ENCODE results near the gene MAD1L1.

GRCh38 chr7:2044883-2045471 is 187.8 kb downstream of the MAD1L1 start:
- TF ChIP-seq EZH2 (IDR thresholded peaks at IDR 0.05; ENCODE audit: low read depth, low read length, severe bottlenecking) (no peak), CTCF (IDR thresholded peaks at IDR 0.05; ENCODE audit: control extremely low read depth in 1 of 3, insufficient read depth in 1 of 3, low read depth in 1 of 3, low read length in 3 of 3) (no peak), YY1 (IDR thresholded peaks at IDR 0.05; ENCODE audit: low read depth, low read length) (no peak), POLR2A (IDR thresholded peaks at IDR 0.05; ENCODE audit: control extremely low read depth in 1 of 2, low read depth in 2 of 2, low read length in 2 of 2) (no peak), CHD1 (IDR thresholded peaks at IDR 0.05; ENCODE audit: low read depth, low read length) (no peak), EP300 (IDR thresholded peaks at IDR 0.05; ENCODE audit: borderline replicate concordance in 1 of 2, low read depth in 2 of 2, low read length in 2 of 2) (no peak), ZNF274 (IDR thresholded peaks at IDR 0.05; ENCODE audit: borderline replicate concordance, extremely low read depth, low read length) (no peak), ATF2 (IDR thresholded peaks at IDR 0.05; ENCODE audit: low read length) (no peak), MAX (IDR thresholded peaks at IDR 0.05) (no peak), SAP30 (IDR thresholded peaks at IDR 0.05; ENCODE audit: insufficient read depth, insufficient replicate concordance, low read length) (no peak), CBX8 (IDR thresholded peaks at IDR 0.05; ENCODE audit: borderline replicate concordance, low read depth, low read length) (no peak)
